Hindlimb muscle (tissue), 1 donor: ENCODE measurements around the gene GOLGA6L24. TPM values are rescaled to one million over a fixed set of nuclear protein-coding genes. Genes with fewer than 3 reads are reported as not detected.
"Not testable (repeated sequence)": the region's sequence is repeated elsewhere in the genome, so short reads cannot be mapped to it uniquely, and the experiment has no call there.

Experiments
- DNase-seq: peaks from one replicate; pipeline ENCODE4 v3.0.0-alpha.2; 2013
- polyA plus RNA-seq: library from polyadenylated mRNA; unstranded; fragments of 120-200 nt; gene quantifications from one replicate; pipeline ENCODE4 v1.2.1, GENCODE V29; 2013; ENCODE audit not compliant: insufficient read length

The GOLGA6L24 gene
- polyA plus RNA-seq, result not detected

DNA sequence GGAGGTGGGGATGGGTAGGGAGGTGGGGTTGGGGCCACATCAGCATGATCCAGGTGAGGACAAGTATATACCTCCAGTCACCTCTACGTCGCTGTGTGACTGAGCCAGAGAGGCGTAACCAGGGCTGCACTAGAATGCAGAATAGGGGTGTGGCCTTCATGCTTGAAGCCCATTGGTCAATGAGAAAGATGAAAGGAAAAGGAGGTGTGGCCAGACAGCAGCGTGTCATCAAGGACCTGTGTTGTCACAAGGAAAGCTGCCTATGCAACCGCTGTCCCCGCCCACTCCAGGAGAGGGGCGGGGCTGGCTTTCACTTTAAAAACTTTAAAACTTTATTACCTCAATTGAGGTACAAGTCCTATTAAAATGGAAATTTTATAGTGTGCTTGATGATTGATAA is at the start of gene GOLGA6L24:
Gene GOLGA6L24 (minus strand): TSS at position 101 of the 400 bp plus-strand sequence. CDS start 61 bp downstream, at position 40.
- not testable (repeated sequence) for DNase-seq

GRCh38 chr15:28402774-28403435 is 45.0 kb upstream of the GOLGA6L24 start:
- DNase-seq, result not testable (repeated sequence)

- not testable (repeated sequence) for DNase-seq
These were observed 38.1 kb upstream of the GOLGA6L24 start for GRCh38 chr15:28396022-28396421.

- not testable (repeated sequence) for DNase-seq
These were observed 22.2 kb upstream of the GOLGA6L24 start for GRCh38 chr15:28380053-28380452.

- not testable (repeated sequence) for DNase-seq
These were observed 20.5 kb upstream of the GOLGA6L24 start, which contains the start of gene GOLGA8F for GRCh38 chr15:28378364-28378763. Gene GOLGA8F (plus strand): TSS chr15:28378664. CDS start chr15:28378762, 98 bp downstream.

- DNase-seq, result not testable (repeated sequence)
These were observed 7.6 kb upstream of the GOLGA6L24 start for GRCh38 chr15:28365502-28365901.

GRCh38 chr15:28322129-28322588 is 35.7 kb downstream of the GOLGA6L24 start, which contains the start of gene HERC2:
Gene HERC2 (minus strand): TSS chr15:28322179. CDS start chr15:28321433, 746 bp downstream.
- DNase-seq, result not testable (repeated sequence)

- not testable (repeated sequence) for DNase-seq
These were observed 36.4 kb downstream of the GOLGA6L24 start for GRCh38 chr15:28321358-28322078.

DNA sequence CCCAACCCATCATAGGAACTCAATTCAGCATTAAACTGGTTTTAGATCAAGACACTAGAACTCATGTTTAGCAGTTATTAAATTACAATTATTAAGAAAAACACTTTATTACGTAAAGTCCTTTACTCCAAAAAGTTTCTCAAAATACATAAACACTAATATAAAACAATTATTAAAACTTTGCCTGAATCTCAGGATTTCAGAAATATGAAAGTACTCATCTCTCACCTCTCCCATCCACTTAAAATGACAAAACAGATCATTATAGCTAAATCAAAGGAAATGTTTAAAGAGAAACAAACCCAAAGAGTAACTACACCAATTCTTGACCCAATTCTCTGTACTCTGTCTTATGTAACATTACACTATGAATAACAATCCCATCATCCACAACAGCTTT is 38.2 kb downstream of the GOLGA6L24 start:
- not testable (repeated sequence) for DNase-seq

GRCh38 chr15:28318828-28319227 is 39.1 kb downstream of the GOLGA6L24 start:
- not testable (repeated sequence) for DNase-seq

DNA sequence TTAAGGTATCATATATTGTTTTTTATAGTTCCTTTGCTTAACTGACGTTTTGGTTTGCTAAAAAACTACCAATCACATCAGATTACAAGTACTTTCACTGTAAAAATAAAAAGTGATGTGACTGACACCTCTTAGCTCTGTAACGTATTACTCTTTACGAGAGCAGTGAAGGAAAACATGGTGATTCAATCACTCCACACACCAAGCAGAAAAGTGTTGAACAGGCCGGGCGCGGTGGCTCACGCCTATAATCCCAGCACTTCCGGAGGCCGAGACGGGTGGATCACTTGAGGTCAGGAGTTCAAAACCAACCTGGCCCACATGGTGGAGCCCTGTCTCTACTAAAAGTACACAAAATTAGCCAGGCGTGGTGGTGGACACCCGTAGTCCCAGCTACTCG is 39.8 kb downstream of the GOLGA6L24 start:
- DNase-seq, result not testable (repeated sequence)

GRCh38 chr15:28316958-28317357 is 40.9 kb downstream of the GOLGA6L24 start:
- DNase-seq, result not testable (repeated sequence)

- DNase-seq, result not testable (repeated sequence)
These were observed 47.4 kb downstream of the GOLGA6L24 start for GRCh38 chr15:28310454-28310853.

GRCh38 chr15:28308718-28309117 is 49.2 kb downstream of the GOLGA6L24 start:
- DNase-seq, result not testable (repeated sequence)

Other genes with a start within 250 kb of the GOLGA6L24 start
- gene HERC2, start 35.9 kb downstream of the GOLGA6L24 start, polyA plus RNA-seq, result 38.3 TPM
- gene GOLGA8F, start 20.6 kb upstream of the GOLGA6L24 start, polyA plus RNA-seq, result not detected
- not detected for gene GOLGA8G, start 174.9 kb upstream of the GOLGA6L24 start, polyA plus RNA-seq
- not detected for gene GOLGA6L25, start 195.5 kb upstream of the GOLGA6L24 start, polyA plus RNA-seq